ENCODE results near the gene LSP1.
"Not testable (repeated sequence)": the region's sequence is repeated elsewhere in the genome, so short reads cannot be mapped to it uniquely, and the experiment has no call there.

Gene LSP1

GRCh38 chr11:1878137-1879031, 25.5 kb downstream of the LSP1 start:
- Mint-ChIP-seq H3K9me3 (no peaks in the 10 kb centered on the region), H3K4me3 (no peak overlapping the region), H3K27ac (no peak overlapping the region), H3K36me3 (ENCODE audit: low read depth) (no peaks in the 10 kb centered on the region), H3K4me1 (ENCODE audit: low read depth) (peaks cover 2% of the 10 kb centered on the region), H3K27me3 (ENCODE audit: low read depth) (no peaks in the 10 kb centered on the region)

DNA sequence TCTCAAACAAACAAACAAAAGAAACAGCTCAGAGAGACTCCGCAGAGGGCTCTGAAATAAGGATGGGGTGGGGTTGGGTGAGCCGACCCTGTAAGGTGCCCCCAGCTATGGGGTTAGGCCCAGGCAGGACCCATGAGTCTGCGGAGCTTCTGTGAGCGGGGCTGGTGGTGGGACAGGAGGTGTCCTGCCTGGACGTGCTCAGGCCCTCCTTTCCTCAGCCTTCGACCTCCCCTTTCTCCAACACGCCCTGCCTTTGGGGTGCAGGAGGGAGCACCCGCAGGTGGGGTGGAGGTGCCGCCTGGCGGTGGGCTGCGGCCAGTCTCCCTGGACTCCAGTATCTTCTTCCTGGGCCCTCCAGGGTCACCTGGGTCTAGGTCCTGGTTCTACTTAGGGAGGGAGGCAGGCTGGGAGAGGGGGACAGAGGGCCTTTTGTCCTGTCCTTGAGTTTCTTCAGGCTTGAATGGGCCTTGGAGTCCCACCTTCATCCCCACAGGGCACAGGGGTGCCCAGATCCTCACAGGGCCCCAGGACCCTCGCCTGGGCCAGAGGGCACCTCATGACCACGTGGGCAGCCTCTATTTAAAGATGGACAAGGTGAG, 26.6 kb downstream of the LSP1 start:
- Mint-ChIP-seq H3K4me3 (no peak overlapping the region), H3K27ac (no peak overlapping the region), H3K36me3 (ENCODE audit: low read depth) (no peaks in the 10 kb centered on the region), H3K4me1 (ENCODE audit: low read depth) (peaks cover 2% of the 10 kb centered on the region), H3K27me3 (ENCODE audit: low read depth) (no peaks in the 10 kb centered on the region), H3K9me3 (no peaks in the 10 kb centered on the region)

DNA sequence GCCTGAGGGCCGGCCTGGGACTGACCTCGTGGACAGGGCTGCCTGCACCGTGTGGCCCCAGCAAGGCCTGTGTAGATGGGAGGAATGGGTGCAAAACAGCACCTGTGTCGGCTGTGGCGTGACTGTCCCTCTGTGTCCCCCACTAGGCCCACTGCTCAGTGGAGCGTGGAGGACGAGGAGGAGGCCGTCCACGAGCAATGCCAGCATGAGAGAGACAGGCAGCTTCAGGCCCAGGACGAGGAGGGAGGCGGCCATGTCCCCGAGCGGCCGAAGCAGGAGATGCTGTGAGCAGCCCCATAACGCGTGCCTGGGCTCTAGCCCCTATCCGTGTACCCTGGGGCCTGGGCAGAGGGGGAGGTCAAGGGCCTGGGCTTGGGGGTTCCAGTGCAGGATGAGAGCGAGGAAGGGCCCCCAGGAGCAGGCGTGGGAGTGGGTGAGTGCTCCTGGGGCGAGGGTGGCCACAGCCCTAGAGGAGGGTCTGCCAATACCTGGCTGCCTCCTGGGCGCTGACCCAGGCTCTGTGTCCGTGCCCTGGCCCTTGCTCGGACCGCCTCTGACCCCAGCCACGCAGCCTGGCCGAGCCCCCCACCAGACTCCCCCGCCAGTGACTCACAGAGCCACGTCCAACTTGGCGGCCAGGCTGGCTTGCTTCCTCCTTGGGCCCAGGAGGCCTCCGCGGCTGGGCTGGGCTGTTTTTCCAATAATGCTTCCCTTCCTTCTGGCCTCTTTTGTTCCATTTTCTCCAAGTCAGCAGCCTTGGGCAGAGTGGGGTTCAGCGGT, 27.2 kb downstream of the LSP1 start:
- Mint-ChIP-seq H3K4me3 (no peak overlapping the region), H3K27ac (no peak overlapping the region), H3K27me3 (ENCODE audit: low read depth) (no peaks in the 10 kb centered on the region)

DNA sequence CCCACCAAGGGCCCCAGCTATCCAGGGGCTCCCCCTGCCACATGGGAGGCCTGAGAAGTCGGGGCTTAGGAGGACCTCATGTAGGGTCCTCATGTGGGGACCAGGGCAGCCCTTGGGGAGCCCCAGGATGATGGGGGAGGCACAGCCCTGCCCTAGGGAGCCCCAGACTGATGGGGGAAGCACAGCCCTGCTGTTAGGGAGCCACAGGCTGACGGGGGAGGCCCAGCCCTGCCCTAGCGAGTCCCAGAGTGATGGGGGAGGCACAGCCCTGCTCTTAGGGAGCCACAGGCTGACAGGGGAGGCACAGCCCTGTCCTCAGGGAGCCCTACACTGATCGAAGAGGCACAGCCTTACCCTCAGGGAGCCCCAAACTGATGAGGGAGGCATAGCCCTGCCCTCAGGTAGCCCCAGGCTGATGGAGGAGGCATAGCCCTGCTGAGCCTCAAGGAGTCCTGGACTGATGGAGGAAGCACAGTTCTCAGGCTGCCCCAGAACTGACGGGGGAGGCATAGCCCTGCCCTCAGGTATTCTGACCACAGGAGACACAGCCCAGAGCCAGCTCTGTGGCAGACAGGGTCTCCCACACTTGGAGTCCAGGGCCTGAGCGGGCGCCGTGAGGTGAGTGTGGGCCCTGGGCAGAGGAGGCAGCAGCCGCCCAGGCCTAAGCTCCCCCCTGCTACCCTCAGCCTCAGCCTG, 28.0 kb downstream of the LSP1 start:
- Mint-ChIP-seq H3K9me3 (no peaks in the 10 kb centered on the region), H3K27ac (no peak overlapping the region)

More for the DNA sequence above, 27.2 kb downstream of the LSP1 start:
- no peaks in the 10 kb centered on the region for H3K9me3 Mint-ChIP-seq
- H3K36me3 Mint-ChIP-seq (ENCODE audit: low read depth), result no peaks in the 10 kb centered on the region
- peaks cover 2% of the 10 kb centered on the region for H3K4me1 Mint-ChIP-seq (ENCODE audit: low read depth)

GRCh38 chr11:1881442-1882264, 28.8 kb downstream of the LSP1 start:
- H3K4me1 Mint-ChIP-seq (ENCODE audit: low read depth), result no peaks in the 10 kb centered on the region
- no peaks in the 10 kb centered on the region for H3K9me3 Mint-ChIP-seq
- H3K36me3 Mint-ChIP-seq (ENCODE audit: low read depth), result no peaks in the 10 kb centered on the region
- no peaks in the 10 kb centered on the region for H3K27me3 Mint-ChIP-seq (ENCODE audit: low read depth)
- H3K4me3 Mint-ChIP-seq, result no peak overlapping the region
- no peak overlapping the region for H3K27ac Mint-ChIP-seq

More for the DNA sequence above, 28.0 kb downstream of the LSP1 start:
- Mint-ChIP-seq H3K27me3 (ENCODE audit: low read depth) (no peaks in the 10 kb centered on the region), H3K36me3 (ENCODE audit: low read depth) (no peaks in the 10 kb centered on the region), H3K4me1 (ENCODE audit: low read depth) (no peaks in the 10 kb centered on the region), H3K4me3 (no peak overlapping the region)

GRCh38 chr11:1882265-1883238, 29.7 kb downstream of the LSP1 start:
- no peaks in the 10 kb centered on the region for H3K4me1 Mint-ChIP-seq (ENCODE audit: low read depth)
- H3K4me3 Mint-ChIP-seq, result no peak overlapping the region
- H3K36me3 Mint-ChIP-seq (ENCODE audit: low read depth), result peaks cover 4% of the 10 kb centered on the region
- no peak overlapping the region for H3K27ac Mint-ChIP-seq
- H3K27me3 Mint-ChIP-seq (ENCODE audit: low read depth), result no peaks in the 10 kb centered on the region
- H3K9me3 Mint-ChIP-seq, result no peaks in the 10 kb centered on the region

GRCh38 chr11:1883346-1884302, 30.7 kb downstream of the LSP1 start:
- Mint-ChIP-seq H3K4me1 (ENCODE audit: low read depth) (peaks cover 7% of the 10 kb centered on the region), H3K9me3 (no peaks in the 10 kb centered on the region), H3K27me3 (ENCODE audit: low read depth) (no peaks in the 10 kb centered on the region), H3K4me3 (no peak overlapping the region), H3K27ac (no peak overlapping the region), H3K36me3 (ENCODE audit: low read depth) (peaks cover 10% of the 10 kb centered on the region)

GRCh38 chr11:1884303-1884700, 31.4 kb downstream of the LSP1 start:
- Mint-ChIP-seq H3K36me3 (ENCODE audit: low read depth) (peaks cover 14% of the 10 kb centered on the region), H3K27me3 (ENCODE audit: low read depth) (no peaks in the 10 kb centered on the region), H3K4me3 (no peak overlapping the region), H3K9me3 (no peaks in the 10 kb centered on the region), H3K27ac (no peak overlapping the region), H3K4me1 (ENCODE audit: low read depth) (peaks cover 12% of the 10 kb centered on the region)

DNA sequence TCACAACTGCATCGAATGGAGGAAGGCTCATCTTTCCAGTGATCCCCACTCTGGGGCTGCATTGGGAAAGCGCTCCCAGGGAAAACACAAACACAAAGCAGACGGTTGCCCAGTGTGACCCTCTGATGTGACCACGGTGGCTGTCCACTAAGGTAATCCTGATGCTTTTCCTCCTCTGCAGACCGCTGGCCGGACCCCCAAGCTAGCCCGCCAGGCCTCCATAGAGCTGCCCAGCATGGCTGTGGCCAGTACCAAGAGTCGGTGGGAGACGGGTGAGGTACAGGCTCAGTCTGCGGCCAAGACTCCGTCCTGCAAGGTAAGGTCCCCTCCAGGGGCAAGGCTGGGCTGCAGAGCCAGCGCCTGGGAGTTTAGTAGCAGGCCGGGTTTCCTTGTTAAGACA, 33.7 kb downstream of the LSP1 start:
- not testable (repeated sequence) for H3K27ac Mint-ChIP-seq; H3K9me3 Mint-ChIP-seq; H3K27me3 Mint-ChIP-seq (ENCODE audit: low read depth); H3K4me3 Mint-ChIP-seq
- peaks cover 14% of the 10 kb centered on the region for H3K36me3 Mint-ChIP-seq (ENCODE audit: low read depth)
- H3K4me1 Mint-ChIP-seq (ENCODE audit: low read depth), result peaks cover 12% of the 10 kb centered on the region

DNA sequence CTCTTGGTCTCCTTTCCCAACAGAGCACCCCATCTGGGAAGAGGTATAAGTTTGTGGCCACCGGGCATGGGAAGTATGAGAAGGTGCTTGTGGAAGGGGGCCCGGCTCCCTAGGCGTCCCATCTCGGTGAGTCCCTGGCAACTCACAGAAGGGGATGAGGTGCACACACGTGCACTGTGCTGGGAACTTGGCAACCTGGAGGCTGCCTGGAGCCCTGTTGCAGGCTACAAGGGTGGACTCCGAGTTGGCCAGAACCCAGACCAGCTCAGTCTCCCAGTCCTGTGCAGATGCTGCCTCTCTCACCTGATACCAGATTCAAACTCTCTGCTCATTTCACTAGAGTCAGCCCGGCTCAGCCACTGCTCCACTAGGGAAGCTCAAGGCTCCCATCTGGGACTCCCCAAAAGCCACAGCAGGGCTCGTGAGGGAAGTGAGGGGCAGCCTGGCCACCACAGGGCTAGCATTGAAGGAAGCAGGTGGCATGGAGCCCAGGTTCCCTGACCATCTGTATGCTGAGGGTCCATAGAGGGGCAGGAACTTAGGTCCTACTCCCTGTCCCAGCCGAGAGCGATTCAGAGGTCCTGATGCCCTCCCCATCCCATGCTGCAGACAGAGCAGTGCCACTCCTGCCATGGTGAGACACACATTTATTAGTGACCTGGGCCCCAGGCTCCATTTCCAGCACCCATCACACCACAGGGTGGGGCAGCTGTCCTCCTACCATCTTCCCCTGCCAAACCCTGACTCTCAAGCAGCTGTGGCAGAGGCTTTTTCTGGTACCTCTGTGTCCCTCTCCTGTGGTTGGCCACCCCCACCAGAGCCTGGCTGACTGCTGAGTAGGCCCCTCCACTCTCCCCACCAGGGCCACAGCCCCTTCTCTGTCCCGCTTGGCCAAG, 34.8 kb downstream of the LSP1 start:
- H3K27ac Mint-ChIP-seq, result peak overlapping the region; percentile 58

DNA sequence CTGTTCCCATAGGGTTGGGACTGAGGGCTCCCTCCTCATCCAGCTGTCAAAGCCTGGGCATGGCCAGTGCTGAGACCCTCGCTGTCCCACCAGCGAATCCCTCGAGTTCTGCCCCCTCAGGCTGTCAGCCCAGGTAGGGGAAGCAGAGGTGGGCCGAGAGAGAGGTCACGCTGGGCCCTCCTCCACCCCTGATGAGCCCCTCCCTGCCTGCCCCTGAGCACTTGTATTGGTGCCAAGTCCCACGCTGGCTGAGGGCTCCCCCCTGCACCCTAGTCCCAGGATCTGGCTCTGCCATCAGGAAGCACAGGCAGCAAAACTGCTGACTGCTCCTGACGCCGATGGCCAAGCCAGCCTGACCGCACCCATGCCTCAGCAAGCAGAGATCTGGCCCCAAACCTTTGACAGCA, 35.5 kb downstream of the LSP1 start:
- peak overlapping the region; percentile 58 for H3K27ac Mint-ChIP-seq
- peak overlapping the region; percentile 35 for H3K4me3 Mint-ChIP-seq
- H3K27me3 Mint-ChIP-seq (ENCODE audit: low read depth), result no peaks in the 10 kb centered on the region
- no peaks in the 10 kb centered on the region for H3K9me3 Mint-ChIP-seq
- H3K36me3 Mint-ChIP-seq (ENCODE audit: low read depth), result peaks cover 17% of the 10 kb centered on the region
- H3K4me1 Mint-ChIP-seq (ENCODE audit: low read depth), result peaks cover 12% of the 10 kb centered on the region

More for the DNA sequence above, 34.8 kb downstream of the LSP1 start:
- no peaks in the 10 kb centered on the region for H3K9me3 Mint-ChIP-seq
- peaks cover 12% of the 10 kb centered on the region for H3K4me1 Mint-ChIP-seq (ENCODE audit: low read depth)
- peaks cover 14% of the 10 kb centered on the region for H3K36me3 Mint-ChIP-seq (ENCODE audit: low read depth)
- H3K4me3 Mint-ChIP-seq, result no peak overlapping the region
- H3K27me3 Mint-ChIP-seq (ENCODE audit: low read depth), result no peaks in the 10 kb centered on the region

Data from T-helper 1 cell treated with Interleukin-12 subunit alpha and Interleukin-12 subunit beta and Interleukin-4 antibody, amounts not matched to agents 30 μg/mL and 1 μg/mL, for 36 hours (primary cell).